Skeletal muscle satellite cell (primary cell): ENCODE data around the gene KATNAL2.
"Not testable (repeated sequence)": the region's sequence is repeated elsewhere in the genome, so short reads cannot be mapped to it uniquely, and the experiment has no call there.

Source experiments
- H3K27me3 ChIP-seq: 2 replicates; pipeline ENCODE4 v1.7.0; 2013; ENCODE audit warnings: low read length; ENCODE audit not compliant: control insufficient read depth, insufficient read depth
- H3K36me3 ChIP-seq: 2 replicates; pipeline ENCODE4 v1.7.0; 2013; ENCODE audit warnings: mild to moderate bottlenecking, control low read depth, low read length; ENCODE audit not compliant: insufficient read depth
- H3K4me1 ChIP-seq: 2 replicates; pipeline ENCODE4 v1.7.0; 2013; ENCODE audit warnings: low read length; ENCODE audit not compliant: control insufficient read depth, insufficient read depth
- H3K4me2 ChIP-seq: 2 replicates; pipeline ENCODE4 v1.7.0; 2013; ENCODE audit warnings: mild to moderate bottlenecking, low read length
- H3K4me3 ChIP-seq: 2 replicates; pipeline ENCODE4 v1.7.0; 2013; ENCODE audit warnings: low read length
- H3K9ac ChIP-seq: 2 replicates; pipeline ENCODE4 v1.7.0; 2013; ENCODE audit warnings: mild to moderate bottlenecking, low read depth, low read length, moderate library complexity
- H3K9me3 ChIP-seq: replicated peaks from 2 replicates; pipeline ENCODE4 v1.7.0; 2013; ENCODE audit warnings: mild to moderate bottlenecking, control low read depth, low read length

KATNAL2 gene

DNA sequence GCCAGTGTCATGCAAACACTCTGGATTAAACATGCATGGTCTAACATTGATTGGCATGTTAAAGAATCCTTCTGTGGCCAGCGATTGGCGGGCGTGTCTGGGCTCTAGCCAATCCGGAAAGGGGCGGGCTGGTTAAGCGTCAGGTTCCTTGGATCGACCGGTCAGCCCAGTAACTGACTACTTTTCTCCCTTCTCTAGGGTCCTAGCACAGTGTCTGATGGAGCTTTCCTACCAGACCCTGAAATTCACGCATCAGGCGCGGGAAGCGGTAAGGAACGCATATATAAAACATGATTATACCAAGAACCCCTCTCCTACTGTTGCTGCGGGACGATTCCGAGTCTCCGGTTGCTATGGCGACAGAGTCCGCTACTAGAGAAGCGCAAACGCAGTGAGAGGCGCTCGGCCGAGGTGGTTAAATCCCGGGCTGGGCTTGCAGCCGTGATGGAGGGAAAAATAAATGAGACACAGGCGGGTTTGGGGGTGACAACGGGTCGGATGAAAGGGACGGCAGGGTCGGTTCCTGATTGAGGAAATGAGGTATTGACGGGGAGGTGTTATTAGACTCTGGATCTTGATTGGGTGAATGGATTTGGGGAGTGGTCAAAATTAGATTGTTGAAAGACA is 29.4 kb downstream of the KATNAL2 start:
- no peaks in the 10 kb centered on the region for H3K36me3 ChIP-seq
- peak overlapping the region; percentile 45 for H3K9ac ChIP-seq
- H3K9me3 ChIP-seq: no peaks in the 10 kb centered on the region

DNA sequence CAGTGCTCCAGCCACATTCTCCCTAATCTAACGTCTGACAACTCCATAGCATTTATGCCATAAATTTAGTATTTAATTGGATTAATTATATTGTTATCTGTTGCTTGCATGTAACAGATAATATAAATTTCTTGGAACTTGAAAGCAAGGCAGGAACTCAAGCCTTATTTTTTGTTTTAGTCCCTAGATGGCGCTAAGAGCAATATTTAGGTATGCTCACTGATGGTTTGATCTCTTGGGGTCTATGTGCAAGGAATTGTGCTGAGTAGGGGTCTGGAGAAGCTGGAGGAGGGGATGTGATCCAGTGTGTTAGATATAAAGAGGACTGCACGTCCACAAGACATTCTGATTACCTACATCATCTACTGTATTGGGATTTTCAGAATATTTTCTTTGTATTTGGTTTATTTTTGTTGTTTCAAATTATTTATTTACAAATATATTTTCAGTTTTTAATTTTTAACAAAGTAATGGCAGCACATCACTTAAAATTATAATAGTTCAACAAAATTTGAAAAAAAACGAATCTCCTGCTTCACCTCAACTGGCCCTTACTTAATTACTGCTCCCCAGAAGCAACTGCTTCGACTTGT is 32.8 kb downstream of the KATNAL2 start:
- Histone ChIP-seq H3K27me3 (no peaks in the 10 kb centered on the region), H3K4me3 (no peak overlapping the region)

More for the DNA sequence above, 29.4 kb downstream of the KATNAL2 start:
- H3K27me3 ChIP-seq: no peaks in the 10 kb centered on the region
- H3K4me3 ChIP-seq: peak overlapping the region; percentile 82
- H3K4me2 ChIP-seq: peak overlapping the region; percentile 90
- no peaks in the 10 kb centered on the region for H3K4me1 ChIP-seq

DNA sequence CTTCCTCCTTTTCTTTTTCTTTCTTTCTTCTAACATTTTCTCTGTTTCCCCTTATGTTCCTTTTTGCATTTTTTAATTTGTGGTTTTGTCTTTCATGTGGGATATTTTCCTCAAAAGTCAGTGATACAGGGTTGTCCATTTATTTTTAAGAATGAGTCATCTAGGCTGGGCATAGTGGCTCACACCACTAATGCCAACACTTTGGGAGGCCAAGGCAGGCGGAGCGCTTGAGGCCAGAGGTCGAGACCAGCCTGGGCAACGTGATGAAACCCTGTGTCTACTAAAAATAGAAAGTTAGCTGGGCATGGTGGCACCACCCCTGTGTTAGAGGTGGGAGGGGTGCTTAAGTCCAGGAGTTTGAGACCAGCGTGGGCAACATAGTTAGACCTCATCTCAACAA is 35.8 kb downstream of the KATNAL2 start:
- H3K4me2 ChIP-seq: no peak overlapping the region
- H3K36me3 ChIP-seq: no peaks in the 10 kb centered on the region
- no peaks in the 10 kb centered on the region for H3K9me3 ChIP-seq
- H3K4me1 ChIP-seq: peaks cover 5% of the 10 kb centered on the region
- no peaks in the 10 kb centered on the region for H3K27me3 ChIP-seq
- no peak overlapping the region for H3K9ac ChIP-seq
- no peak overlapping the region for H3K4me3 ChIP-seq

More for the DNA sequence above, 32.8 kb downstream of the KATNAL2 start:
- H3K4me1 ChIP-seq: peaks cover 5% of the 10 kb centered on the region
- H3K9ac ChIP-seq: no peak overlapping the region
- no peaks in the 10 kb centered on the region for H3K9me3 ChIP-seq
- no peaks in the 10 kb centered on the region for H3K36me3 ChIP-seq
- H3K4me2 ChIP-seq: no peak overlapping the region

DNA sequence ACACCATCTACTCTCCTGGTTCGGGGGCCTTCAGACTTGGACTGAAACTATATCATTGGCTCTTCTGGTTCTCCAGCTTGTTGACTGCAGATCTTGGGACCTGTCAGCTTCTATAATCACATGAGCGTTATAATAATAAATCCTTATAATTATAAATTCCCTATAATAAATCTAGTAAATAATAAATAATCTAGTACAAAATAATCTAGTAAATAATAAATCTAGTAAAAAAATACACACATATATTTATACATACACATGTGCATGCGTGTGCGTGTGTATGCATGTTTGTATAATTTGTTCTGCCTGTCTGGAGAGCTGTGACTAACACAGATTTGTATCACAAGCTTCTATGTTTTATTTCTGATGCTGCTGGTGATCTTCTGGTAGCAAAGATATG is 40.8 kb downstream of the KATNAL2 start:
- Histone ChIP-seq H3K27me3 (no peaks in the 10 kb centered on the region), H3K9me3 (no peaks in the 10 kb centered on the region), H3K9ac (no peak overlapping the region), H3K4me1 (peaks cover 4% of the 10 kb centered on the region), H3K4me2 (no peak overlapping the region), H3K36me3 (no peaks in the 10 kb centered on the region), H3K4me3 (no peak overlapping the region)

DNA sequence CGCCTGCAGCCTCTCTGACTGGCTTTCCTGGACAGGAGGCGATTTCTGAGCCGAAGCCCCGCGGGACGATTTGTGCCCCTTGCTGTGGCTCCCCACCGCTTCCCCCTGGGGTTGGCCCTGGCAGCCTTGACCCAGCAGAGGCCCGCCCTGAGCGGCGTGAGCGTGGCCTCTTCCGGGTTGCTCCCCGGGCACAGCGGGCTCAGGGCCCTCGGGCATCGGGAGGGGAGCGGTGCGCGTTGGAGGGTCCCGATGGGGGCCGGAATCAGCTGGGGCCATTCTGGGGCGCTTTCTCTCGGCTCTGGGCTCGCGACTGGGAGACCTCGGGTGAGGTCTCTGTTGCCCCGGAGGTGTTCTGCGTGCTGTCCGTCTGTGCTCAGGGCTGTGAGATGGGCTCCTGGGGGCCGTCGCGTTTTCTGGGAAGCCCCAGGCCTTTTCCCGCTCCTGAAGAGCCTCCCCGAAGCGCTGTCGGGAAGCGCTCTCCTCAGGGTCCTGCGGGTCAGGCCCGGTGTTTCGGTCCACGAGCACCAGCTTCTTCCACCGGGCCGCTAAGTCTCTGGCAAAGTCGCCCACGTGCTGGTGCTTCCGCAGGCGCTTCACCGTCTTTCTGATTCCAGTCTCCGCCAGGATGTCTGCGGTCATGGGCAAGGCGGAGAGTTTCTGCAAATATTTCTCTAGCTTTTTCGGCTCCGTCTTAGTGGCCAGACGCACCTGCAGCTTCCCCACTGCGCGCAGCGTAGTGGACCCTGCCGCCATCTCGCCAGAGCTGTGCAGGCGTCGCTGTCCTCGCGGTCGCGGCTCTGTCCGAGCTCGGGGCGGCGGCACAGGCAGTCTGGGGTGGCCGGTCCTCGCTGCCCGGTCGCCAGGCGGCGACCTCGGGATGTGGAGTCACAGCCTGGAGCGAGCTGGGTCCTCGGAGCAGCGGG is 46.5 kb downstream of the KATNAL2 start:
- not testable (repeated sequence) for H3K9ac ChIP-seq, H3K4me1 ChIP-seq, H3K36me3 ChIP-seq, H3K27me3 ChIP-seq, H3K4me2 ChIP-seq, H3K9me3 ChIP-seq, H3K4me3 ChIP-seq

DNA sequence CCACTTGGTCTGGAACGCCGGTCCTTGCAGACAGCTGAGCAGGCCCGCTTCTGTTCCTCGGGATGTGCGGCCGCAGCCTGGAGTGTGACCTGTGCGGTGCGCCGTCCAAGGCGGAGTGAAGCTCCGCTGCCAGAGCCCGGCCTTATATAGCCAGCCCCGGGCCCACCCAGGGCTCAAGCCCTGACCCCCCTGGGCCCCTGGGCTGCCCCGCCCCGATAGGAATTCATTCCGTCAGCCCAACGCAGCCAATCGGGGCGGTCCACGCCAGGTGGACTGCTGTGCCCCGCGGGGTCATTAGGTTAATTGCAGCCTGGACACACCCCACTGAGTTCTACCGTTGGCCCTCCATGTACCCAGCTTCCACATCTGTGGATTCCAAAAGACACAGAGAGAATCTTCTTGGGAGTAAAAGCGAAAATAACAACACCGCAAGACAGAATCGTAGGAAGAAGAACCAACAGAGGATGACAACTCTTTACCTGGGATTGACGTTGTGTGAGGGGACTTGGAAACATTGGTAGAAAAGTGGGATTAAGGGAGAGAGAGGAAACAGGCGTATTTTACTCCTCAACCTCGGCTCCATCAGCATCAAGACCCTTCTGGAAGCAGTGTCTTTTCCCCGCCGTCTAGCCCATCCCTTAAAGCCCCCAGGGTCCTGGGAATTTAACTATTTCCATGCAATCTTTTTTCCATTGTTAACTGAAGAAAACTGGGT is 47.3 kb downstream of the KATNAL2 start:
- not testable (repeated sequence) for H3K9me3 ChIP-seq, H3K4me3 ChIP-seq, H3K9ac ChIP-seq, H3K36me3 ChIP-seq, H3K4me1 ChIP-seq, H3K27me3 ChIP-seq, H3K4me2 ChIP-seq

DNA sequence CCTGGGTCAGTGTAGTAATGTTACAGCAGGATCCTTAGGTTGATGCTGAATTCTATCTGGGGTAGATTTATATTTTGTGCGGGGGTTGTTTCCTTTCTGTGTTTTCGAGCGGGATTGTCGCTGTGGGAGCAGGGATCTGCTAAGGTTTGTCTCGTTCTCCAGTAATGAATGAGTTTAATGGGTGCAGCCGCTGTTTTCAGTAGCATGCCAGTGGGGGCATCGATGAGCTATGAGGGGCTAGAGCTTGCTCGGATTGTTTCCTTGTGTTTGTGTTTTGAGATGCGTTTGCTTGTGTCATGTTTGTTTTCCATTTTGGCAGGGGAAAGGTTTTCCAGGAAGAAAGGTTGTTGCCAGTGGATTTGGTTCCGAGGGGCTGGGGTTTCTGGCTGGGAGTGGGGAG is 48.9 kb downstream of the KATNAL2 start:
- not testable (repeated sequence) for H3K36me3 ChIP-seq, H3K9ac ChIP-seq

DNA sequence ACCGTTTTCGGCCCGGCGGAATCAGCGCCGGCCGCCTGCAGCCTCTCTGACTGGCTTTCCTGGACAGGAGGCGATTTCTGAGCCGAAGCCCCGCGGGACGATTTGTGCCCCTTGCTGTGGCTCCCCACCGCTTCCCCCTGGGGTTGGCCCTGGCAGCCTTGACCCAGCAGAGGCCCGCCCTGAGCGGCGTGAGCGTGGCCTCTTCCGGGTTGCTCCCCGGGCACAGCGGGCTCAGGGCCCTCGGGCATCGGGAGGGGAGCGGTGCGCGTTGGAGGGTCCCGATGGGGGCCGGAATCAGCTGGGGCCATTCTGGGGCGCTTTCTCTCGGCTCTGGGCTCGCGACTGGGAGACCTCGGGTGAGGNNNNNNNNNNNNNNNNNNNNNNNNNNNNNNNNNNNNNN is 52.1 kb downstream of the KATNAL2 start:
- H3K27me3 ChIP-seq, H3K4me2 ChIP-seq, H3K4me3 ChIP-seq, H3K4me1 ChIP-seq, H3K36me3 ChIP-seq, H3K9me3 ChIP-seq, H3K9ac ChIP-seq: not testable (repeated sequence)

More for the DNA sequence above, 48.9 kb downstream of the KATNAL2 start:
- not testable (repeated sequence) for H3K27me3 ChIP-seq, H3K4me2 ChIP-seq, H3K4me3 ChIP-seq, H3K4me1 ChIP-seq, H3K9me3 ChIP-seq

DNA sequence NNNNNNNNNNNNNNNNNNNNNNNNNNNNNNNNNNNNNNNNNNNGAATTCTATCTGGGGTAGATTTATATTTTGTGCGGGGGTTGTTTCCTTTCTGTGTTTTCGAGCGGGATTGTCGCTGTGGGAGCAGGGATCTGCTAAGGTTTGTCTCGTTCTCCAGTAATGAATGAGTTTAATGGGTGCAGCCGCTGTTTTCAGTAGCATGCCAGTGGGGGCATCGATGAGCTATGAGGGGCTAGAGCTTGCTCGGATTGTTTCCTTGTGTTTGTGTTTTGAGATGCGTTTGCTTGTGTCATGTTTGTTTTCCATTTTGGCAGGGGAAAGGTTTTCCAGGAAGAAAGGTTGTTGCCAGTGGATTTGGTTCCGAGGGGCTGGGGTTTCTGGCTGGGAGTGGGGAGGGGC is 102.5 kb downstream of the KATNAL2 start:
- H3K4me2 ChIP-seq, H3K4me3 ChIP-seq, H3K9ac ChIP-seq, H3K36me3 ChIP-seq, H3K9me3 ChIP-seq, H3K27me3 ChIP-seq, H3K4me1 ChIP-seq: not testable (repeated sequence)

DNA sequence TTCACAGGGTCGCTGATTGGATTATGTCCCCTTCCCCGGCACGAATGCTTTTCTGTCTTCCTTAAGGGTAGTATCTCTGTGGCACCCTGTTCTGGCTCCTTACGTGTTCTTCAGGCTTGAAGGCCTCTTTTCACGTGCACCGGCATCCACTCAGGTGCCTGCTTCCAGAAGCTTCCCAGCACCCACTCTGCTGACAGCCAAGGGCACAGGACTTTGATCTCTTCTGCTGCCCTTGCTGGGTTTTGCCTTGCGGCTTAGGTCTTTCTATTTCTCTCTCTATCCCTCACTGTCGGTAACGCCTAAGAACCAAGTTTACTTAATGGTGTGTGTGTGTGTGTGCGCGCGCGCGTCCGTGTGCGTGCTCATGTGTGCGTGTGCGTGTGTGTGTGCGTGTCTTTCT is 103.4 kb downstream of the KATNAL2 start:
- not testable (repeated sequence) for H3K27me3 ChIP-seq, H3K4me1 ChIP-seq, H3K4me2 ChIP-seq, H3K4me3 ChIP-seq, H3K9ac ChIP-seq, H3K9me3 ChIP-seq, H3K36me3 ChIP-seq

DNA sequence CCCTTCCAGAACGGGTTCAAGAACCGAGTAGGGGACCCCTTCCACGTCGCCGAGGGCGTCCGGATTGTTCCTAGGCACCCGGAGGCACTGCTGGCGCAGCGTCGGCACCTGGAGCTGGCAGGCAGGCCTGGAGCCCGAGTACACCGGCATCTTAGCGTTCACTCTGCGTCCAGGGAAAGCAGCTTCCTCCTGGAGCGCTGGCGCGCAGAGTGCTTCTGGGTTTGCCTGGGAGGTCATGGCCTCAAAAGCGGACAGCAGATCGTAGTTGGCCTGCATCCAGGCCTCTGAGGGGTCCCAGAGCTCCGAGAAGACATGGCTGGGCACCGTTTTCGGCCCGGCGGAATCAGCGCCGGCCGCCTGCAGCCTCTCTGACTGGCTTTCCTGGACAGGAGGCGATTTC is 105.4 kb downstream of the KATNAL2 start:
- not testable (repeated sequence) for H3K4me1 ChIP-seq, H3K4me3 ChIP-seq, H3K27me3 ChIP-seq, H3K4me2 ChIP-seq, H3K9me3 ChIP-seq, H3K36me3 ChIP-seq, H3K9ac ChIP-seq
